ENCODE measurements around the gene PIKFYVE. TPM values are rescaled to one million over a fixed set of nuclear protein-coding genes. Genes with fewer than 3 reads are reported as not detected.

The PIKFYVE gene
- total and polyA plus RNA-seq, 2 donors (not counting 1 experiment from before 2014, with no cell fraction given), result 20.3 to 80.9 TPM

GRCh38 chr2:208386541-208386940 is 120.5 kb downstream of the PIKFYVE start:
- H3K9ac ChIP-seq (ENCODE audit: low read length), result no peak overlapping the region
- intact Hi-C loops (cut with micrococcal nuclease), result no loop called here
- H3K4me3 Mint-ChIP-seq, result no peak overlapping the region
- ChIA-PET CTCF (interaction anchor here (1.2 to 1.4 kb wide), 2 partner anchors 11 to 21 kb away, joined by 3 to 4 read pairs; no protein-coding TSS in a partner anchor), POLR2A (no interaction called here)
- H3K4me3 ChIP-seq (ENCODE audit: control extremely low read depth in 1 of 5, extremely low read depth in 1 of 5, insufficient read depth in 1 of 5, low read depth in 2 of 5, low read length in 4 of 5), result no peak overlapping the region
- DNase-seq (no peak), ATAC-seq (ENCODE audit: low read depth) (no peak)
- no peak overlapping the region for H2AFZ ChIP-seq (ENCODE audit: insufficient read depth, low read depth, low read length, poor library complexity, severe bottlenecking)
- peaks cover 0 to 10% (median 7%) of the 10 kb centered on the region in 4 experiments for H3K27me3 ChIP-seq (replicated peaks in 1 of 4; ENCODE audit: control extremely low read depth in 1 of 4, control insufficient read depth in 3 of 4, insufficient read depth in 4 of 4, low read length in 3 of 4)
- no peaks in the 10 kb centered on the region for H3K4me1 Mint-ChIP-seq
- H3K27ac ChIP-seq (ENCODE audit: low read length in 2 of 2), result no peak overlapping the region
- H3K36me3 ChIP-seq (replicated peaks in 1 of 2; ENCODE audit: control extremely low read depth in 1 of 2, control insufficient read depth in 1 of 2, extremely low read depth in 1 of 2, insufficient read depth in 2 of 2, low read length in 1 of 2), result no peaks in the 10 kb centered on the region
- TF ChIP-seq CTCF (IDR thresholded peaks at IDR 0.05) (no peak), EZH2 (IDR thresholded peaks at IDR 0.05; ENCODE audit: borderline replicate concordance, insufficient read depth, low read depth, low read length, poor library complexity, severe bottlenecking) (no peak)
- no peaks in the 10 kb centered on the region for H4K20me1 ChIP-seq (ENCODE audit: control insufficient read depth, insufficient read depth, low read length, poor library complexity, severe bottlenecking)
- H3K9me3 ChIP-seq (ENCODE audit: control extremely low read depth in 1 of 3, control insufficient read depth in 2 of 3, insufficient read depth in 1 of 3, low read length in 2 of 3), result no peaks in the 10 kb centered on the region
- H3K27ac Mint-ChIP-seq, result no peak overlapping the region
- H3K4me2 ChIP-seq (replicated peaks; ENCODE audit: low read depth, low read length, poor library complexity, severe bottlenecking), result no peak overlapping the region
- no peaks in the 10 kb centered on the region for H3K79me2 ChIP-seq (ENCODE audit: control insufficient read depth, insufficient read depth, low read length)
- H3K27me3 Mint-ChIP-seq, result peaks cover 42% of the 10 kb centered on the region
- no peaks in the 10 kb centered on the region for H3K9me3 Mint-ChIP-seq (ENCODE audit: insufficient read depth)
- WGBS (ENCODE audit: insufficient coverage), result no CpG with 5 or more reads among the region's 2 CpGs
- H3K4me1 ChIP-seq (ENCODE audit: control insufficient read depth in 2 of 2, insufficient read depth in 2 of 2, low read length in 2 of 2), result no peaks in the 10 kb centered on the region

- intact Hi-C loops (cut with micrococcal nuclease), result no loop called here
- Histone ChIP-seq H3K4me2 (replicated peaks; ENCODE audit: low read depth, low read length, poor library complexity, severe bottlenecking) (no peak overlapping the region), H2AFZ (ENCODE audit: insufficient read depth, low read depth, low read length, poor library complexity, severe bottlenecking) (no peak overlapping the region), H3K4me3 (ENCODE audit: control extremely low read depth in 1 of 5, extremely low read depth in 1 of 5, insufficient read depth in 1 of 5, low read depth in 2 of 5, low read length in 4 of 5) (no peak overlapping the region), H3K27me3 (replicated peaks in 1 of 4; ENCODE audit: control extremely low read depth in 1 of 4, control insufficient read depth in 3 of 4, insufficient read depth in 4 of 4, low read length in 3 of 4) (peaks cover 0 to 4% (median 0%) of the 10 kb centered on the region in 4 experiments), H4K20me1 (ENCODE audit: control insufficient read depth, insufficient read depth, low read length, poor library complexity, severe bottlenecking) (no peaks in the 10 kb centered on the region), H3K4me1 (ENCODE audit: control insufficient read depth in 2 of 2, insufficient read depth in 2 of 2, low read length in 2 of 2) (no peaks in the 10 kb centered on the region), H3K9ac (ENCODE audit: low read length) (no peak overlapping the region), H3K27ac (ENCODE audit: low read length in 2 of 2) (no peak overlapping the region), H3K36me3 (replicated peaks in 1 of 2; ENCODE audit: control extremely low read depth in 1 of 2, control insufficient read depth in 1 of 2, extremely low read depth in 1 of 2, insufficient read depth in 2 of 2, low read length in 1 of 2) (no peaks in the 10 kb centered on the region), H3K9me3 (ENCODE audit: control extremely low read depth in 1 of 3, control insufficient read depth in 2 of 3, insufficient read depth in 1 of 3, low read length in 2 of 3) (peaks cover 3 to 27% (median 20%) of the 10 kb centered on the region in 3 donors), H3K79me2 (ENCODE audit: control insufficient read depth, insufficient read depth, low read length) (no peaks in the 10 kb centered on the region)
- no peak for TF ChIP-seq EZH2 (IDR thresholded peaks at IDR 0.05; ENCODE audit: borderline replicate concordance, insufficient read depth, low read depth, low read length, poor library complexity, severe bottlenecking)
- no peak for TF ChIP-seq CTCF (IDR thresholded peaks at IDR 0.05)
- Mint-ChIP-seq H3K27me3 (peaks cover 25% of the 10 kb centered on the region), H3K9me3 (ENCODE audit: insufficient read depth) (peaks cover 7% of the 10 kb centered on the region), H3K4me1 (no peaks in the 10 kb centered on the region), H3K27ac (no peak overlapping the region), H3K4me3 (no peak overlapping the region)
- ChIA-PET CTCF (no interaction called here), POLR2A (no interaction called here)
- WGBS (ENCODE audit: insufficient coverage), result 75% methylated on average over 2 of the region's 3 CpGs
- DNase-seq, result no peak
- ATAC-seq (ENCODE audit: low read depth), result no peak
Observed at GRCh38 chr2:208389940-208390339, 123.9 kb downstream of the PIKFYVE start.
